Measurements from ENCODE around the gene KLHDC10. TPM values are rescaled to one million over a fixed set of nuclear protein-coding genes. Genes with fewer than 3 reads are reported as not detected.

KLHDC10 gene
- total and polyA plus RNA-seq, 2 of the 13 experiments (the other 11 are each of a cell fraction or from before 2014, with no cell fraction given), result 11.9 to 21.6 TPM

- CTCF ChIA-PET (ENCODE audit: low intra/inter-chr PET ratio, low total read pairs), result no interaction called here
- BruUV-seq (replicated peaks), result no TSS peak
- in situ Hi-C loops (cut with HindIII; ENCODE audit: extremely low pct_ligation_motif_present, low pct_unique_long_range_greater_than_20kb), result no loop called here
Measured at GRCh38 chr7:130022623-130023175, 47.6 kb upstream of the KLHDC10 start.

More at GRCh38 chr7:130022623-130023175, 47.6 kb upstream of the KLHDC10 start:
- intact Hi-C loops (cut with micrococcal nuclease; ENCODE audit: unreplicated experiment), result no loop called here
- no peaks in the 10 kb centered on the region for H3K9me3 ChIP-seq (ENCODE audit: low read length)
- 95% methylated on average over 7 of the region's 7 CpGs for WGBS (ENCODE audit: low lambda C conversion rate)
- TF ChIP-seq THAP8 (CRISPR knock-in tag; IDR thresholded peaks at IDR 0.05; ENCODE audit: borderline replicate concordance), result no peak
- TF ChIP-seq FLYWCH1 (CRISPR knock-in tag; IDR thresholded peaks at IDR 0.05), result no peak
- TF ChIP-seq CSRNP1 (CRISPR knock-in tag; IDR thresholded peaks at IDR 0.05), result no peak
- no peak for TF ChIP-seq STAG1 (CRISPR knock-in tag; IDR thresholded peaks at IDR 0.05)
- TF ChIP-seq SNAI1 (CRISPR knock-in tag; IDR thresholded peaks at IDR 0.05; ENCODE audit: borderline replicate concordance), result no peak
- no peak for TF ChIP-seq ZBTB21 (CRISPR knock-in tag; IDR thresholded peaks at IDR 0.05)
- TF ChIP-seq HOXA7 (CRISPR knock-in tag; IDR thresholded peaks at IDR 0.05), result no peak
- TF ChIP-seq, protein P1, sequence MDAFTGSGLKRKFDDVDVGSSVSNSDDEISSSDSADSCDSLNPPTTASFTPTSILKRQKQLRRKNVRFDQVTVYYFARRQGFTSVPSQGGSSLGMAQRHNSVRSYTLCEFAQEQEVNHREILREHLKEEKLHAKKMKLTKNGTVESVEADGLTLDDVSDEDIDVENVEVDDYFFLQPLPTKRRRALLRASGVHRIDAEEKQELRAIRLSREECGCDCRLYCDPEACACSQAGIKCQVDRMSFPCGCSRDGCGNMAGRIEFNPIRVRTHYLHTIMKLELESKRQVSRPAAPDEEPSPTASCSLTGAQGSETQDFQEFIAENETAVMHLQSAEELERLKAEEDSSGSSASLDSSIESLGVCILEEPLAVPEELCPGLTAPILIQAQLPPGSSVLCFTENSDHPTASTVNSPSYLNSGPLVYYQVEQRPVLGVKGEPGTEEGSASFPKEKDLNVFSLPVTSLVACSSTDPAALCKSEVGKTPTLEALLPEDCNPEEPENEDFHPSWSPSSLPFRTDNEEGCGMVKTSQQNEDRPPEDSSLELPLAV (CRISPR knock-in tag; conservative IDR thresholded peaks at IDR 0.05; ENCODE audit: low read depth), result no peak
- TF ChIP-seq, protein P2, sequence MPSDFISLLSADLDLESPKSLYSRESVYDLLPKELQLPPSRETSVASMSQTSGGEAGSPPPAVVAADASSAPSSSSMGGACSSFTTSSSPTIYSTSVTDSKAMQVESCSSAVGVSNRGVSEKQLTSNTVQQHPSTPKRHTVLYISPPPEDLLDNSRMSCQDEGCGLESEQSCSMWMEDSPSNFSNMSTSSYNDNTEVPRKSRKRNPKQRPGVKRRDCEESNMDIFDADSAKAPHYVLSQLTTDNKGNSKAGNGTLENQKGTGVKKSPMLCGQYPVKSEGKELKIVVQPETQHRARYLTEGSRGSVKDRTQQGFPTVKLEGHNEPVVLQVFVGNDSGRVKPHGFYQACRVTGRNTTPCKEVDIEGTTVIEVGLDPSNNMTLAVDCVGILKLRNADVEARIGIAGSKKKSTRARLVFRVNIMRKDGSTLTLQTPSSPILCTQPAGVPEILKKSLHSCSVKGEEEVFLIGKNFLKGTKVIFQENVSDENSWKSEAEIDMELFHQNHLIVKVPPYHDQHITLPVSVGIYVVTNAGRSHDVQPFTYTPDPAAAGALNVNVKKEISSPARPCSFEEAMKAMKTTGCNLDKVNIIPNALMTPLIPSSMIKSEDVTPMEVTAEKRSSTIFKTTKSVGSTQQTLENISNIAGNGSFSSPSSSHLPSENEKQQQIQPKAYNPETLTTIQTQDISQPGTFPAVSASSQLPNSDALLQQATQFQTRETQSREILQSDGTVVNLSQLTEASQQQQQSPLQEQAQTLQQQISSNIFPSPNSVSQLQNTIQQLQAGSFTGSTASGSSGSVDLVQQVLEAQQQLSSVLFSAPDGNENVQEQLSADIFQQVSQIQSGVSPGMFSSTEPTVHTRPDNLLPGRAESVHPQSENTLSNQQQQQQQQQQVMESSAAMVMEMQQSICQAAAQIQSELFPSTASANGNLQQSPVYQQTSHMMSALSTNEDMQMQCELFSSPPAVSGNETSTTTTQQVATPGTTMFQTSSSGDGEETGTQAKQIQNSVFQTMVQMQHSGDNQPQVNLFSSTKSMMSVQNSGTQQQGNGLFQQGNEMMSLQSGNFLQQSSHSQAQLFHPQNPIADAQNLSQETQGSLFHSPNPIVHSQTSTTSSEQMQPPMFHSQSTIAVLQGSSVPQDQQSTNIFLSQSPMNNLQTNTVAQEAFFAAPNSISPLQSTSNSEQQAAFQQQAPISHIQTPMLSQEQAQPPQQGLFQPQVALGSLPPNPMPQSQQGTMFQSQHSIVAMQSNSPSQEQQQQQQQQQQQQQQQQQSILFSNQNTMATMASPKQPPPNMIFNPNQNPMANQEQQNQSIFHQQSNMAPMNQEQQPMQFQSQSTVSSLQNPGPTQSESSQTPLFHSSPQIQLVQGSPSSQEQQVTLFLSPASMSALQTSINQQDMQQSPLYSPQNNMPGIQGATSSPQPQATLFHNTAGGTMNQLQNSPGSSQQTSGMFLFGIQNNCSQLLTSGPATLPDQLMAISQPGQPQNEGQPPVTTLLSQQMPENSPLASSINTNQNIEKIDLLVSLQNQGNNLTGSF (CRISPR knock-in tag; IDR thresholded peaks at IDR 0.05), result no peak
- TF ChIP-seq MAZ (IDR thresholded peaks at IDR 0.05; ENCODE audit: borderline replicate concordance, low read depth, low read length), result no peak
- TF ChIP-seq MAZ (CRISPR knock-in tag; IDR thresholded peaks at IDR 0.05; ENCODE audit: low read depth), result no peak
- no peak for TF ChIP-seq POLR2A (IDR thresholded peaks at IDR 0.05; ENCODE audit: insufficient read depth in 1 of 2, low read depth in 2 of 2, low read length in 2 of 2)
- no peak for TF ChIP-seq CENPT (CRISPR knock-in tag; IDR thresholded peaks at IDR 0.05; ENCODE audit: low read depth)
- no peak for TF ChIP-seq MED8 (CRISPR knock-in tag; IDR thresholded peaks at IDR 0.05; ENCODE audit: insufficient replicate concordance)
- no peak for DNase-seq (ENCODE audit: low spot score)
- H3K36me3 ChIP-seq (replicated peaks in 1 of 2; ENCODE audit: control insufficient read depth in 1 of 2, insufficient read depth in 2 of 2, low read length in 2 of 2), result peaks cover 31 to 74% of the 10 kb centered on the region in 2 experiments
- POLR2A ChIA-PET, result no interaction called here
- H3K27ac ChIP-seq (ENCODE audit: extremely low read length, insufficient read depth, low read length), result no peak overlapping the region
- no peaks in the 10 kb centered on the region for H3K27me3 ChIP-seq (ENCODE audit: control insufficient read depth in 1 of 2, insufficient read depth in 2 of 2, low read length in 2 of 2)
- no peak for FAIRE-seq
- no peaks in the 10 kb centered on the region for H3K4me1 ChIP-seq (ENCODE audit: insufficient read depth, low read length)
- no peak overlapping the region for H3K9ac ChIP-seq (ENCODE audit: insufficient read depth, low read depth, low read length)
- H3K79me2 ChIP-seq (ENCODE audit: insufficient read depth, low read length), result no peaks in the 10 kb centered on the region
- no peak overlapping the region for H3K4me3 ChIP-seq (replicated peaks in 1 of 3; ENCODE audit: insufficient read depth in 1 of 3, low read depth in 2 of 3, low read length in 3 of 3)
- H3K4me2 ChIP-seq (ENCODE audit: low read depth, low read length), result no peak overlapping the region
- no peak overlapping the region for H2AFZ ChIP-seq (ENCODE audit: low read length)
- no peaks in the 10 kb centered on the region for H4K20me1 ChIP-seq (ENCODE audit: insufficient read depth, low read length)
- no peak for ATAC-seq
